GM19397 (cell line): ENCODE data around the gene CRYL1.
A peak's percentile ranks its signal among the peaks of the same experiment; 100 is the strongest.

Experiments
- ATAC-seq: cut with Tn5 transposase; IDR thresholded peaks from one replicate; pipeline ENCODE4 v1.9.1; 2021; ENCODE audit warnings: mild to moderate bottlenecking, moderate library complexity; ENCODE audit not compliant: unreplicated experiment

CRYL1 gene, protein sequence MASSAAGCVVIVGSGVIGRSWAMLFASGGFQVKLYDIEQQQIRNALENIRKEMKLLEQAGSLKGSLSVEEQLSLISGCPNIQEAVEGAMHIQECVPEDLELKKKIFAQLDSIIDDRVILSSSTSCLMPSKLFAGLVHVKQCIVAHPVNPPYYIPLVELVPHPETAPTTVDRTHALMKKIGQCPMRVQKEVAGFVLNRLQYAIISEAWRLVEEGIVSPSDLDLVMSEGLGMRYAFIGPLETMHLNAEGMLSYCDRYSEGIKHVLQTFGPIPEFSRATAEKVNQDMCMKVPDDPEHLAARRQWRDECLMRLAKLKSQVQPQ

GRCh38 chr13:20525601-20526544 is at the start of gene CRYL1:
TSS of gene CRYL1 (minus strand) at chr13:20525857. CDS start at chr13:20525794, 63 bp downstream.
- peak; percentile 88 for ATAC-seq

DNA sequence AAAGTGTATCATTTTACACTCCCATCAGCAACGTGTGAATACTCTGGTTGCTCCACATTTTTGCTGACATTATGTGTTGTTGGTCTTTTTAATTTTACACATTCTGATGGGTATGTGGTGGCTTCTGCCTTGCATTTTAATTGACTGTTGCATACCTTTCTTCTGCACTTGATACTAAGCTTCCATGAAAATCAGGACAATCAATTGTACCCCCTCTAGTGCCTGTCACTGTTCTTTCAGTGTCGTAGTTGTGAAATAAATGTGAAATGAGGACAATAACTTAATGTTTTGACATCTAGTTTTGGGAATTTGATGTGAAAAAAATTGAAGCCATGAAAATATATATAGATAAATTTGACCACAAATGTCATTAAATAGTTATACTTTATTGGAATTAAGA is 48.0 kb upstream of the CRYL1 start:
- ATAC-seq: no peak

DNA sequence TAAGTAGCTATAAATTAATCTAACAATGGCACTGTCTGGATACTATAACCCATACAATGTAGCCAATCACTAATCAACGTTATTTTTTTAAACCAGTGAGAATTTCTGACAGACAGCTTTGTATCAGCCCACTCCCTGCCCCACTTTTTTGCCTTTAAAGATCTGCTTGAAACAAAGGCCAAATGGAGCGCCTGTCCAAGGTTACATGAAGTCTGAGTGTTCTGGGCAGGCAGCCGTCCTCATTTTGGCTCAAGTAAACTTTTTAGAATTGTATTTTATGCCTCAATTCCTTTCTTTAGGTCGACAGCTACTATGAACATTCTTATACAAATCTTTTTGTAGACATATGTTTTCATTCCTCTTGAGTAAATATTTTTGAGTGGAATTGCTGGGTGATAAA is 47.5 kb upstream of the CRYL1 start:
- no peak for ATAC-seq

DNA sequence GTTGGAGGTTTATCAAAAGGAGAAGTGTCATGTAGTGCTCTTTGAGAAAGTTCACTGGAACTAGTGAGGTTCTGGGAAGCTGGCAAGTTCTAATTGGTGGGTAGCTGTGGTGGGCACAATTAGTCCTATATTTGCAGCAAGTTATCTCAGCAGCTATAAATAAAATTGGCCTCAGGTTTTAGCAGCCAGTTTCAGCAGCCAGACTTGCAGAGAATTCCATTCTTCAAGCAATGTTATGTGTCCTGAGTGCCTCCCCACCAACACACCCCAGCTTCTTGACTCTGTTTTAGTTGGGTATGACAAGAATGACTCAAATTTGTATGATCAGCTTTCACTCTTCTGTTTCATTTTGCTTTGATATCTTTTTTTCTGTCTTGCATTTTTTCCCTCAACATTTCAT is 46.0 kb upstream of the CRYL1 start:
- ATAC-seq: no peak

DNA sequence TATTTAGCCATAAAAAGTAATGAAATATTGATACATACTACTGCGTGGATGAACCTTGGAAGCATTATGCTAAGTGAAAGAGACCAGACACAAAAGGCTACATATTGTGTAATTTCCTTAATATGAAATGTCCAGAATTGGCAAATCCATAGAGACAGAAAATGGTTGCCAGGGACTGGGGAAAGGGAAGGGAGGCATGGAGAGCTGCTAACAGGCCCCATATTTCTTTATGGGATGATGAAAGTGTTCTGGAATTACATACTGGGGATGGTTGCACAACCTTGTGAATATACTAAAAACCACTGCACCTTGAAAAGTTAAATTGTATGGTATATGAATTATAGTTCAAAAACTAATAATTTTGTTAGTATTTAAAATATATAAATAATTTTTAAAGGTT is 44.9 kb upstream of the CRYL1 start:
- no peak for ATAC-seq

DNA sequence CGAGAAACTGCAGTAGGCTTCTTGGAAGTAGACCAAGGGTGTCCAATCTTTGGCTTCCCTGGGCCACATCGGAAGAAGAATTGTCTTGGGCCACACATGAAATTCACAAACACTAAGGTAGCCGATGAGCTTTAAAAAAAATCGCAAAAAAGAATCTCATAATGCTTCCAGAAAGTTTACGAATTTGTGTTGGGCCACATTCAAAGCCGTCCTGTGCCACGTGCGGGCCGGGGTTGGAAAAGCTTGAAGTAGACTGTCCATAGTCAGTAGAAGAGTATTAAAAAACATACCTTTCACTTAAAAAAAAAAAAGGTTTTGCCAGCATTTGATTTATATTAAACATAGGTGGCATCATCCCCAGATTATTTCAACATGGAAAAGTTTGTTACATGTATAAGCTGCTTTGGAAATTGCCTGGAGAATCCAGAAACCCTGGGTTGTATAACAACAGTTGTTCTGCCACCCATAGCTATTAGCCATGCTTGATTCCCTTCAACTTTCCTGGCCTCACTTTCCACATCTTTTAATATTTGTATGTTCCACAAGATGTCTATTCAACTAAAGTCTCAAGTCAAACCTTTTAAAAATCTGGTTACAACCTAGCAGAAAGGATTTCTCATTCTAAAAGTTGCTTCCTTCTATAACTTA is 42.3 kb upstream of the CRYL1 start:
- ATAC-seq: no peak

GRCh38 chr13:20566898-20567874 is 41.5 kb upstream of the CRYL1 start, which contains the start of gene IFT88:
TSS of gene IFT88 (plus strand) at chr13:20567157. CDS start at chr13:20574386, 7,229 bp downstream.
- ATAC-seq: peak; percentile 91

GRCh38 chr13:20566468-20566897 is 40.8 kb upstream of the CRYL1 start:
- peak; percentile 35 for ATAC-seq

DNA sequence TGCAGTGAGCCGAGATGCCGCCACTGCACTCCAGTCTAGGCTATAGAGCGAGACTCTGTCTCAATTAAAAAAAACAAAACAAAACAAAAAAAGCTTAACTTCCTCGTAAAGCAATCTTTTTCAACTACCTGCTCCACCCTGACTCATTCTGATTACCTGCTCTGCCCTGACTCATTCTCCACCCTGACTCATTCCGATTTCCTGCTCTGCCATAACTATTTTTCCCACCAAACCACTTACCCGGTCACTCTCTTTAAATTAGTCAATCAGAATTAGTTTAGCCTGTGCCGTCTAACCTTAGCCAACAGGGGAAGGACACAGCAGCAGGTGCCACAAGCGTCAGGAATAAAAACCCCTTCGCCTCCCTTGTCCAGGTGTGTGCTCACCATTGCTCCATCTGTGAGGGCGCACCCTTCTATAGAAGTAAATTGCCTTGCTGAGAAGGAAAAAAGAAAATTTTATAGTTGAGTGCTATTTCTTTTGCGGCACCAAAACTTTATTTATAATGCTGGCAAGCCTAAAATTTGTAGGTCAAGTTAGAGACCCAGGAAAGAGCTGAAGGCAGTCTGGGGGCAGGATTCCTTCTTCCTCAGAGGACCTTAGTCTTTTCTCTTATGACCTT is 39.6 kb upstream of the CRYL1 start:
- no peak for ATAC-seq

GRCh38 chr13:20561741-20562140 is 36.1 kb upstream of the CRYL1 start:
- ATAC-seq: no peak

DNA sequence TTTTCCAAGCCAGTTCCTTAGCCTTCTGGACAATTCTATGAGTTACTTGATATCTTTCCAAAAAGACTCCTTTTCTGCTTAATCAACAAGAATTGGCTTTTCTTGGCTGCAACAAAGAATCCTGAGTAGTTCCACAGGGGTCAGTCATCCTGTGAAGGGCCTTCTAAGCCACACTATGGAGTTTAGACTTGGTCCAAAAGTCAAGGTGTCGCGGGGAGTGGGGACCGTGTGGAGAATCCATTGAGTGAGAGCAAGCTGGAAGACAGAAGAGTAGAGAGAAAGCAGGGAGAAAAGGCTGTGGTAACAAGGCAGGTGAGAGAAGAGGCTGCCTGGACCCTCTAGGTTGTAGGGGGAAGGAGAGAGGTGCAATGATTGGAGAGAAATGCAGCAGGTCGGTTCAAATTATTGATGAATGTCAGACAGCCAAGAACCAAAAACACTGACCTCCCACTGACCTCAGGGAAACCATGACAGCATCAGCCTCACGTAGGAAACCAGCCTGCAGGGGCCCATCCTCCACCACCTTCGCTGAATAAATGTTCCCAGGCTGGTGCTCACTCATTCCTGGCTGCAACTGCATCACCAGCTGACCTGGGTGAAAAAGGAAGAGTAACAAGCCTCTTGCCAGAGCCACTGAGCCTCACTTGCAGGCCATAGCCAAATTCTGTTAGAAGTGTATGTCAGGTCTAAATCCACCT is 34.2 kb upstream of the CRYL1 start:
- no peak for ATAC-seq

DNA sequence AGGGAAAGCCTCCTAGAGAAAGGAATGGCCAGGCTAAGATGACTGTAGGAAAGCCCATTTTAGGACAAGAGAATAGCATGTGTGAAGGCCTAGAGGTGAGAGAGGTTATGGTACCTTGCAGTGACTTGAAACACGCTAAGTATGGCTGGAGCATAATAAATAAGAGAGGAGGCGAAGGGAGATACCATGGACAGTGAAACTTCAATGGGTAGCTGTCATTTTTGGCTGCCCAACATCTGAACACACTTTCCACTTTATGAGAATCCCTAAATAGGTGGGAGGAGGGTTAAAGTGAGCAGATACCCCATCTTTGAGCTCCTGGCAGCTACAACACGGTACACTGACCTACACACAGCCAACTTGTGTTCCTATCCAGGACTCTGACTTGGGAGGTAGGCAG is 33.3 kb upstream of the CRYL1 start:
- no peak for ATAC-seq

DNA sequence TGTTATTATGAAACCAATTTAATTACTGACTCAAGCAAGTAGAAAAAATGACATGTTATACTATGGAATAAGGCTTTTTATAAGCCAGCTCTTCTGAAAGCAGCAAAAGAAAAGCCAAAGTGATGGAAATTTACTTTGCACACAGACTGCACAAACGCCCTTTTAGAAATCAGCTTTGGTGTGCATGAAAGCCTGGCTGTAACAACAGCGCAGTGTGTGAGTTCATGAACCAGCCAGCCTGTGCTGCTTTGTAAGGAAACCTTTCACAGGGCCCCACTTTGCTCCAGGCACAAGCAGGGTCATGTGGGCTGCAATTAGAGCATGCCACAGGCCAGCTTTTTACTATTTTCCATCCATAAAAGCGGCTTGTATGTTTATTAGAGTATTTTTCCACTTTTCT is 27.7 kb upstream of the CRYL1 start:
- ATAC-seq: no peak

DNA sequence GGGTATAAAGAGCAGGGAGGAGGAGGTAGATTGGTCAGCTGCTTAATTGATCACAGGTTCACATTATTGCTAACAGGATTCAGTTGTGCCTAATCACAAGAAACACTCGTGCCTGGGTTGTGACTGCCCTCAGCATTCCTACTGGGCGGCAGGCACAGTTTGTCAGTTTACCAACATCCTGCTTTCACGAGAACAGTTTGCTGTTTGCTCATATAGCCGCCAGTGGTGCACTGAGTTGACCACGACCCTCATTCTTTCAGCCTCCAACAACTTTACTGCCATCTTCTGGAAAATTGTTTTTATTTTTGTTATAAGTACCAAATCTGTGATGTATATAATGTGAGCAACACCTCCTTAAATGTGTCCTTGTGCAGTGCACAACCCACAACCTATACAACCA is 25.1 kb upstream of the CRYL1 start:
- ATAC-seq: no peak

GRCh38 chr13:20547479-20547908 is 21.8 kb upstream of the CRYL1 start:
- no peak for ATAC-seq

DNA sequence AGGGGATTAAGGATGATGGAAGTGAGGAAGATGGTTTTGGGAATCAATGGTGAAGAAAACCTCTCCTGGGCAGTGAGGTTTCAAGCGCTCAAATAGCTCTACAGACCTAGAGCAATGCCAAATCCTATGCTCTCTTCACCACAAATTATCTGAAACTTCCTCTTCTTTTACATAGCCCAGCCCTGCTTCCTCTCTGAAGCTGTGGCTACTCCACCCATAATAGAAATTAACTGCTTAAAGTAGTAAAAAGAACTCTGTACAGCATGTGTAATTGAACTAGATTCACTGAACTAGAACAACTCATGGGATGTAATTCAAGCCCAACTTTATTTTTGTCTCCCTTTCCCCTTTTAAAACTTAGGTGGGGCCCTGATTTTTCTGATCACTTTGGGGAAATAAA is 20.9 kb upstream of the CRYL1 start:
- ATAC-seq: peak; percentile 51

DNA sequence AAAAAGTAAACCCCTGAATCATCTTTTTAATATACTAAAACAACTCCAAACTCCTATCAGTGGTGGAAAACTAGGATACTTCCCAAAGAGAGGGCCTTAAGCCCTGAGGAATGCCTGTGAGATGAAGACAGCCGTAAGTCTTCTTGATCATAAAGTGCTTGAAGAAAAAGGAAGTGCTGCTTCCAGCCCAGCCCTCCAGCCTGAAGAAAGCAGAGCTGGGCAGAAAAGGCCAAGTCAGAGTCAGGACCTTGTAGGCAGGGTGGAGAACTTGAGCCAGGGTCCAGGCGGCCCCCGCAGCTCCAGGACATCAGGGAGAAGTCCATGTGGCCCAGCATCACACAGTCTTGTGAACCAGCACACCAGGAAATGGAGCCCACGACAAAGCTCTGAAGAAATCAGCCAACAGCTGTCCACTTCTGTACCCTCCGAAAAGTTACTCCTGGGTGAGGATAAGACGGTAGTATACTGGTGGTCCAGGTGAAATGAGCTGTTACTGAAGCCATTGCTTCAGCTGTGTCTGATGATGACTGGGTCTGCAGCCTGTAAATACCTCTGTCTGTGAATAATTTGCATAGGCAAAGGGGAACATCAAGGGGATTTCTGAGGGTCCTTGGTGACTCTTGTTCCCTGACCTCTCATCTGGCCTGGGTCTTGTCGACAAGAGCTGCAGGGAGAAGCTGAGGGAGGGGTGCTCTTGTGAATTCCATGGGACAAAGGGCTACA is 18.7 kb upstream of the CRYL1 start:
- ATAC-seq: no peak

- no peak for ATAC-seq
These were observed 11.3 kb upstream of the CRYL1 start for GRCh38 chr13:20536992-20537391.
